Activated T-cell treated with anti-CD3 and anti-CD28 coated beads, Interleukin-2, amount 50 U/mL, for 4 hours (primary cell): ENCODE data around the gene KAT8. TPM values are rescaled to one million over a fixed set of nuclear protein-coding genes. Genes with fewer than 3 reads are reported as not detected.

Experiments
- ATAC-seq, 2 donors: fragments of 200-7000 bp; cut with Tn5 transposase; one replicate each; pipeline ENCODE4 v1.10.0; 2021
- DNase-seq: peaks from one replicate; pipeline ENCODE4 v3.0.0-alpha.2; 2020
- H3K27me3 Mint-ChIP-seq: one replicate; pipeline ENCODE4 v1.8.0; 2021; ENCODE audit warnings: low read depth, mixed read lengths
- H3K36me3 Mint-ChIP-seq: one replicate; pipeline ENCODE4 v1.8.0; 2022; ENCODE audit warnings: mixed read lengths; ENCODE audit not compliant: insufficient read depth
- H3K4me1 Mint-ChIP-seq: one replicate; pipeline ENCODE4 v1.8.0; 2021; ENCODE audit warnings: low read depth, mixed read lengths
- H3K4me3 Mint-ChIP-seq: one replicate; pipeline ENCODE4 v1.8.0; 2021; ENCODE audit warnings: mild to moderate bottlenecking, moderate library complexity, mixed read lengths
- H3K9me3 Mint-ChIP-seq: one replicate; pipeline ENCODE4 v1.8.0; 2021; ENCODE audit warnings: mixed read lengths
- total RNA-seq, 3 donors: library from RNA; stranded (reverse); gene quantifications; one replicate each; pipeline ENCODE4 v1.2.1, GENCODE V29; 2021

The KAT8 gene
- total RNA-seq, 3 donors from 2014 or later = 59.8 to 63.9 (median 61.9) TPM

GRCh38 chr16:31080756-31081419 lies 36.6 kb upstream of the KAT8 start:
- DNase-seq (no peak), ATAC-seq (no peak)
- no peaks in the 10 kb centered on the region for H3K9me3 Mint-ChIP-seq
- peaks cover 21% of the 10 kb centered on the region for H3K4me1 Mint-ChIP-seq
- H3K27me3 Mint-ChIP-seq = no peaks in the 10 kb centered on the region
- no peak overlapping the region for H3K4me3 Mint-ChIP-seq
- H3K36me3 Mint-ChIP-seq = peaks cover 26% of the 10 kb centered on the region

GRCh38 chr16:31081428-31082351 lies 35.8 kb upstream of the KAT8 start:
- Mint-ChIP-seq H3K27me3 (no peaks in the 10 kb centered on the region), H3K4me3 (no peak overlapping the region), H3K36me3 (peaks cover 29% of the 10 kb centered on the region), H3K9me3 (no peaks in the 10 kb centered on the region), H3K4me1 (peaks cover 16% of the 10 kb centered on the region)
- DNase-seq = no peak
- no peak for ATAC-seq

GRCh38 chr16:31082368-31083045 lies 35.0 kb upstream of the KAT8 start:
- H3K4me1 Mint-ChIP-seq = peaks cover 16% of the 10 kb centered on the region
- H3K9me3 Mint-ChIP-seq = no peaks in the 10 kb centered on the region
- DNase-seq = no peak
- H3K27me3 Mint-ChIP-seq = no peaks in the 10 kb centered on the region
- no peak overlapping the region for H3K4me3 Mint-ChIP-seq
- no peak for ATAC-seq
- H3K36me3 Mint-ChIP-seq = peaks cover 25% of the 10 kb centered on the region

GRCh38 chr16:31083081-31083480 lies 34.4 kb upstream of the KAT8 start:
- no peak overlapping the region for H3K4me3 Mint-ChIP-seq
- peaks cover 13% of the 10 kb centered on the region for H3K4me1 Mint-ChIP-seq
- H3K36me3 Mint-ChIP-seq = peaks cover 19% of the 10 kb centered on the region
- ATAC-seq (no peak), DNase-seq (no peak)
- H3K9me3 Mint-ChIP-seq = no peaks in the 10 kb centered on the region
- H3K27me3 Mint-ChIP-seq = no peaks in the 10 kb centered on the region

GRCh38 chr16:31083556-31083955 lies 33.9 kb upstream of the KAT8 start:
- H3K27me3 Mint-ChIP-seq = no peaks in the 10 kb centered on the region
- H3K9me3 Mint-ChIP-seq = no peaks in the 10 kb centered on the region
- H3K36me3 Mint-ChIP-seq = peaks cover 15% of the 10 kb centered on the region

GRCh38 chr16:31083981-31084380 lies 33.5 kb upstream of the KAT8 start:
- peaks cover 10% of the 10 kb centered on the region for H3K36me3 Mint-ChIP-seq
- peaks cover 10% of the 10 kb centered on the region for H3K4me1 Mint-ChIP-seq
- H3K4me3 Mint-ChIP-seq = no peak overlapping the region
- DNase-seq (no peak), ATAC-seq (no peak)
- H3K27me3 Mint-ChIP-seq = no peaks in the 10 kb centered on the region
- H3K9me3 Mint-ChIP-seq = no peaks in the 10 kb centered on the region

More at GRCh38 chr16:31083556-31083955, 33.9 kb upstream of the KAT8 start:
- Mint-ChIP-seq H3K4me1 (peaks cover 12% of the 10 kb centered on the region), H3K4me3 (no peak overlapping the region)
- ATAC-seq = no peak
- no peak for DNase-seq

- no peak overlapping the region for H3K4me3 Mint-ChIP-seq
- H3K27me3 Mint-ChIP-seq = no peaks in the 10 kb centered on the region
- H3K9me3 Mint-ChIP-seq = no peaks in the 10 kb centered on the region
- ATAC-seq (no peak), DNase-seq (no peak)
- peaks cover 11% of the 10 kb centered on the region for H3K36me3 Mint-ChIP-seq
- peaks cover 8% of the 10 kb centered on the region for H3K4me1 Mint-ChIP-seq
These were observed 32.7 kb upstream of the KAT8 start for GRCh38 chr16:31084584-31085302.

- Mint-ChIP-seq H3K9me3 (no peaks in the 10 kb centered on the region), H3K4me1 (peaks cover 8% of the 10 kb centered on the region), H3K36me3 (peaks cover 11% of the 10 kb centered on the region), H3K4me3 (no peak overlapping the region), H3K27me3 (no peaks in the 10 kb centered on the region)
- ATAC-seq (no peak), DNase-seq (no peak)
These were observed 32.1 kb upstream of the KAT8 start for GRCh38 chr16:31085411-31085810.

GRCh38 chr16:31085873-31086628 lies 31.4 kb upstream of the KAT8 start:
- no peak overlapping the region for H3K4me3 Mint-ChIP-seq
- H3K4me1 Mint-ChIP-seq = peaks cover 5% of the 10 kb centered on the region
- ATAC-seq = no peak
- no peaks in the 10 kb centered on the region for H3K9me3 Mint-ChIP-seq
- H3K36me3 Mint-ChIP-seq = peaks cover 9% of the 10 kb centered on the region
- H3K27me3 Mint-ChIP-seq = no peaks in the 10 kb centered on the region
- no peak for DNase-seq

- no peaks in the 10 kb centered on the region for H3K9me3 Mint-ChIP-seq
- no peak for ATAC-seq
- peaks cover 10% of the 10 kb centered on the region for H3K36me3 Mint-ChIP-seq
- peaks cover 5% of the 10 kb centered on the region for H3K4me1 Mint-ChIP-seq
- no peak overlapping the region for H3K4me3 Mint-ChIP-seq
- DNase-seq = no peak
- no peaks in the 10 kb centered on the region for H3K27me3 Mint-ChIP-seq
These were observed 30.9 kb upstream of the KAT8 start for GRCh38 chr16:31086629-31086906.

GRCh38 chr16:31087481-31087880 lies 30.0 kb upstream of the KAT8 start:
- ATAC-seq (no peak), DNase-seq (no peak)
- H3K27me3 Mint-ChIP-seq = no peaks in the 10 kb centered on the region
- H3K4me1 Mint-ChIP-seq = peaks cover 2% of the 10 kb centered on the region
- H3K36me3 Mint-ChIP-seq = peaks cover 9% of the 10 kb centered on the region
- H3K4me3 Mint-ChIP-seq = no peak overlapping the region
- H3K9me3 Mint-ChIP-seq = no peaks in the 10 kb centered on the region

- Mint-ChIP-seq H3K4me1 (peaks cover 4% of the 10 kb centered on the region), H3K4me3 (no peak overlapping the region), H3K27me3 (no peaks in the 10 kb centered on the region), H3K9me3 (no peaks in the 10 kb centered on the region), H3K36me3 (peaks cover 9% of the 10 kb centered on the region)
- ATAC-seq = no peak
- no peak for DNase-seq
These were observed 29.5 kb upstream of the KAT8 start for GRCh38 chr16:31087971-31088370.

- no peak for ATAC-seq
- Mint-ChIP-seq H3K27me3 (no peaks in the 10 kb centered on the region), H3K36me3 (peaks cover 9% of the 10 kb centered on the region), H3K9me3 (no peaks in the 10 kb centered on the region), H3K4me1 (peaks cover 7% of the 10 kb centered on the region), H3K4me3 (no peak within 1 kb of the TSS)
- no peak for DNase-seq
These were observed 28.8 kb upstream of the KAT8 start, which contains the start of gene PRSS53 for GRCh38 chr16:31088459-31089183. PRSS53 (minus strand) TSS chr16:31088943; CDS start chr16:31088809, 134 bp downstream.
